HL-60 (cell line): ENCODE measurements around the gene SETBP1.

ENCODE experiments used
- GABPA ChIP-seq: IDR thresholded peaks from 2 replicates; pipeline ENCODE4 v1.6.1; 2012; ENCODE audit warnings: low read depth
- POLR2AphosphoS5 ChIP-seq: IDR thresholded peaks from 2 replicates; pipeline ENCODE4 v1.6.1; 2012; ENCODE audit warnings: low read depth
- SPI1 ChIP-seq: IDR thresholded peaks from 2 replicates; pipeline ENCODE4 v1.6.1; 2012; ENCODE audit warnings: low read depth, mild to moderate bottlenecking, borderline replicate concordance
- TF ChIP-seq, protein P1 (sequence below): IDR thresholded peaks from one replicate; pipeline ENCODE4 v1.5.1; 2011; ENCODE audit warnings: low read length, control low read depth, inconsistent platforms; ENCODE audit not compliant: insufficient read depth
- TF ChIP-seq, protein P2 (sequence below): IDR thresholded peaks from 2 replicates; pipeline ENCODE4 v1.6.1; 2012; ENCODE audit warnings: low read depth; ENCODE audit not compliant: insufficient replicate concordance

DNA sequence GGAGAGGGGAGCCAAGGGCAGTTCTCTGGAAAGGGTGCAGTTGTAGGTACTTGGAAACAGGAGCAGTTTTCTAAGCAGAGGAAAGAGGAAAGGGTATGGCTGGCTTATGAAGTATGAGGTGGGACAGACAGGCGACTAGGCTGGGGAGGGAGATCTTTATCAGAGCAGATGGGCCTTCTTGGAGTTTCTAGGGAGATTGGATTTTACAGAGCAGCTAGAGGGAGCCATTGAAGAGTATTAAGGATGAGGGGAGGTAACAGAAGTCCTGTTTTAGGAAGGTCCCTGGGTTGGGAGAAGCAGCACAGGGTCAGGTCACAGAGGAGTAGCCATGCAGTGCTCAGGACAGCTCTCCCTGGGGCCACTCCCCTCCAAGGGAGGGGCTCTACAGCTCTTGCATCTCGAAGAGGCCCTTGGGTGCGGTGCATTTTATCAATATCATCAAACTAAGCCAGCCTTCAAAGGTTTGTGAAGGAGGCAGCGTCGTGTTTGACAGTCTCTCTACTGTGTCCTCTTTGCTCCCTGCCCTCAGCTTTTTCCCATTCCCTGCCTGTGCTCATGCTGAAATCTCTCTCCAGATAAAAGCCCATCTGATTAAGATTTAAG is 154.3 kb downstream of the SETBP1 start:
- TF ChIP-seq POLR2AphosphoS5 (no peak), GABPA (no peak), SPI1 (no peak)
- TF ChIP-seq, protein P1, sequence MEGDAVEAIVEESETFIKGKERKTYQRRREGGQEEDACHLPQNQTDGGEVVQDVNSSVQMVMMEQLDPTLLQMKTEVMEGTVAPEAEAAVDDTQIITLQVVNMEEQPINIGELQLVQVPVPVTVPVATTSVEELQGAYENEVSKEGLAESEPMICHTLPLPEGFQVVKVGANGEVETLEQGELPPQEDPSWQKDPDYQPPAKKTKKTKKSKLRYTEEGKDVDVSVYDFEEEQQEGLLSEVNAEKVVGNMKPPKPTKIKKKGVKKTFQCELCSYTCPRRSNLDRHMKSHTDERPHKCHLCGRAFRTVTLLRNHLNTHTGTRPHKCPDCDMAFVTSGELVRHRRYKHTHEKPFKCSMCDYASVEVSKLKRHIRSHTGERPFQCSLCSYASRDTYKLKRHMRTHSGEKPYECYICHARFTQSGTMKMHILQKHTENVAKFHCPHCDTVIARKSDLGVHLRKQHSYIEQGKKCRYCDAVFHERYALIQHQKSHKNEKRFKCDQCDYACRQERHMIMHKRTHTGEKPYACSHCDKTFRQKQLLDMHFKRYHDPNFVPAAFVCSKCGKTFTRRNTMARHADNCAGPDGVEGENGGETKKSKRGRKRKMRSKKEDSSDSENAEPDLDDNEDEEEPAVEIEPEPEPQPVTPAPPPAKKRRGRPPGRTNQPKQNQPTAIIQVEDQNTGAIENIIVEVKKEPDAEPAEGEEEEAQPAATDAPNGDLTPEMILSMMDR: no peak
- TF ChIP-seq, protein P2, sequence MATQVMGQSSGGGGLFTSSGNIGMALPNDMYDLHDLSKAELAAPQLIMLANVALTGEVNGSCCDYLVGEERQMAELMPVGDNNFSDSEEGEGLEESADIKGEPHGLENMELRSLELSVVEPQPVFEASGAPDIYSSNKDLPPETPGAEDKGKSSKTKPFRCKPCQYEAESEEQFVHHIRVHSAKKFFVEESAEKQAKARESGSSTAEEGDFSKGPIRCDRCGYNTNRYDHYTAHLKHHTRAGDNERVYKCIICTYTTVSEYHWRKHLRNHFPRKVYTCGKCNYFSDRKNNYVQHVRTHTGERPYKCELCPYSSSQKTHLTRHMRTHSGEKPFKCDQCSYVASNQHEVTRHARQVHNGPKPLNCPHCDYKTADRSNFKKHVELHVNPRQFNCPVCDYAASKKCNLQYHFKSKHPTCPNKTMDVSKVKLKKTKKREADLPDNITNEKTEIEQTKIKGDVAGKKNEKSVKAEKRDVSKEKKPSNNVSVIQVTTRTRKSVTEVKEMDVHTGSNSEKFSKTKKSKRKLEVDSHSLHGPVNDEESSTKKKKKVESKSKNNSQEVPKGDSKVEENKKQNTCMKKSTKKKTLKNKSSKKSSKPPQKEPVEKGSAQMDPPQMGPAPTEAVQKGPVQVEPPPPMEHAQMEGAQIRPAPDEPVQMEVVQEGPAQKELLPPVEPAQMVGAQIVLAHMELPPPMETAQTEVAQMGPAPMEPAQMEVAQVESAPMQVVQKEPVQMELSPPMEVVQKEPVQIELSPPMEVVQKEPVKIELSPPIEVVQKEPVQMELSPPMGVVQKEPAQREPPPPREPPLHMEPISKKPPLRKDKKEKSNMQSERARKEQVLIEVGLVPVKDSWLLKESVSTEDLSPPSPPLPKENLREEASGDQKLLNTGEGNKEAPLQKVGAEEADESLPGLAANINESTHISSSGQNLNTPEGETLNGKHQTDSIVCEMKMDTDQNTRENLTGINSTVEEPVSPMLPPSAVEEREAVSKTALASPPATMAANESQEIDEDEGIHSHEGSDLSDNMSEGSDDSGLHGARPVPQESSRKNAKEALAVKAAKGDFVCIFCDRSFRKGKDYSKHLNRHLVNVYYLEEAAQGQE: no peak
